NB4 (cell line): ENCODE data around the gene LMTK3.
"Not testable (repeated sequence)": the region's sequence is repeated elsewhere in the genome, so short reads cannot be mapped to it uniquely, and the experiment has no call there.

Experiments
- CTCF ChIP-seq: IDR thresholded peaks from one replicate; pipeline ENCODE4 v1.5.1; 2012; ENCODE audit warnings: low read depth, low read length
- MAX ChIP-seq: IDR thresholded peaks from 2 replicates; pipeline ENCODE4 v1.6.1; 2011; ENCODE audit warnings: low read depth, low read length
- POLR2A ChIP-seq: IDR thresholded peaks from 2 replicates; pipeline ENCODE4 v1.6.1; 2011; ENCODE audit warnings: mild to moderate bottlenecking; ENCODE audit not compliant: insufficient read length; ENCODE audit errors: extremely low read depth

GRCh38 chr19:48488478-48488877 is 23.2 kb downstream of the LMTK3 start:
- not testable (repeated sequence) for TF ChIP-seq CTCF, POLR2A, MAX
